ENCODE results near the gene TMEM200C.

The TMEM200C gene

DNA sequence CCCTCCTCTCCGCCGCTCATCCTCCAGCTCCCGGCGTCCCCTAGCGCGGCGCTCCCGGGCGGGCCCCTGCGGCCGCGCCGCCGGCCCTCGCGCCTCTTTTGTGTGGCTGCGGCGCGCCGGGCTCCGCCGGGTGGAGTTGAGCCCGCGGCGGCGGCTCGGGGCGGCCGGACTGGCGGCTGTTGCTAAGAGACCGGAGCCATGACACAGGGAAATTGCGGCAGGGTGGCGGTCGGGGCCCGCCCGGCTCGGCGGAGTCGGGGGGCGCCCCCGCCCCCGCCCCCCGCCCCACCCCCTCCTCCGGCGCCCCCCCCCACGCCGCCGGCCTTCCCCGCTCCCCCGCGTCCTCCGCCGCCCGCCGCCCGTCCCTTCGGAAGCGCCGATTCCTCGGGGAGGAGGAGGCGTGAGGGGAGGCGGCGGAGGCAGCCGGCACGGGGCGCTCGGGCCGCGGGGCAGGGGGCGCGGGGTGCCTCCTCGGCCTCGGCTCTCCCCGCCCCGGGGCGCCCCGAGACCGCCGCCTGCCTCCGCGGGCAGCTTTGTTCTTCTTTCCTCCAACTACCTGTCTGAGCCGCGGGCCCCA, at the start of gene TMEM200C:
Gene TMEM200C (minus strand): TSS at position 224 of the 577 bp plus-strand sequence. CDS start 3,459 bp downstream, outside the sequence.
- peak; percentile 19 for DNase-seq

DNA sequence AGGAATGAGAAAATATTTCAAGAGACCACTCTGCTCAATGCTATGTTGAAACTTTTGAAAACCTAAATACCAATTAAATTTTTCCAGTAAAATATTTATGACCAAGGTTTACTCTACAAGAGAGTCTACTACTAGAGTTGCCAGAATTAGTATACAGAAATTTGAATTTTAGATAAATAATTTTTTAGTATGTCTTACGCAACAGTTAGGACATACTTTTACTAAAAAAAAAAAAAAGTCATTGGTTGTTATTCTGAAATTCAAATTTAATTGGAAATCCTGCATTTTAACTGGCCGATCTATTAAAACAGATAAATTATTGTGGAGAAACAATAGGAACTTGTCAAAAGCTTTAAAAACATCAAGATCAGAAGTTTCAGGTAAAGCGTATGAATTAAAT, 49.1 kb upstream of the TMEM200C start:
- DNase-seq, result no peak

- DNase-seq, result peak; percentile 30
These were observed 48.2 kb upstream of the TMEM200C start for GRCh38 chr18:5943514-5943913.

- DNase-seq, result no peak
These were observed 47.3 kb upstream of the TMEM200C start for GRCh38 chr18:5942591-5942990.

GRCh38 chr18:5941890-5942289, 46.6 kb upstream of the TMEM200C start:
- DNase-seq, result no peak

DNA sequence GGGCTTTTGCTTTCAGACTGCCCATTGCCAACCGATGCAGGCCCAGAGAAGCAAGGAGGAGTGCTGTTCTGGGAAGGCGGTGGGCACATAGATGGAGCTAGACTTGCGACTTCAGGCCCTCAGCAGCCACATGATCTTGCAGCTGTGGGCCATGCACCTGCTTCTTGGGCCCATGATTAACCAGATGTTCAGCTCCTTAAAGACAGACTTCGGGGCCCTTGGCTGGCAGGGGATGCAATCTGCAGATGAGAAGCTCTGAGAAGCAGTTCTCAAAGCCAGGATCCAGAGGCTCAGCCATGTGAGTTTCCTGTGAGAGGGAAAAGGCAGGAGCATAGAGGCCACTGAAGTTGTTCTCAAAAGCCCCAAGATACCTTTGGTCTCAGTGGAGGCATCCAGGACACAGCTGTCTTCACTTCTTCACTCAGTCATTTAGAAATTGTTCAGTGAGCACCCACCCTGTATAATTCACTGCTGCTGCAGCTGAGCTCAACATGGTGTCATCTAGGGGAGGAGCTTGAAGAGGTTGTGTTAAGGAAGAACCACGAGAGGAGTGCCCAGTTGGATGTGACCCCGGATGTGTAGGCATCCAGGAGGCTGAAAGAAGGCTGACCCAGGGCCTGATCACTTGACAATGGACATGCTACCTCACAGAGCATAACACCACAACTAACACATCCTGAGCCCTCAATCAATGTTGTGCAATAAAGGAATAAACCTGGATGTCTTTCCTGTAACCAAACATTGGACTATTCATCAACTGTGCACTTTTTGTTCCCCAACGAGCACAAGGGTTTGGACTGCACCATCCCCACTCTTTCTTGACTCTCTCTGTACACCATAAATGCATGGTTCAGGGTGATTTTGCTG, 44.7 kb upstream of the TMEM200C start:
- DNase-seq, result no peak

GRCh38 chr18:5937795-5938194, 42.5 kb upstream of the TMEM200C start:
- DNase-seq, result no peak

DNA sequence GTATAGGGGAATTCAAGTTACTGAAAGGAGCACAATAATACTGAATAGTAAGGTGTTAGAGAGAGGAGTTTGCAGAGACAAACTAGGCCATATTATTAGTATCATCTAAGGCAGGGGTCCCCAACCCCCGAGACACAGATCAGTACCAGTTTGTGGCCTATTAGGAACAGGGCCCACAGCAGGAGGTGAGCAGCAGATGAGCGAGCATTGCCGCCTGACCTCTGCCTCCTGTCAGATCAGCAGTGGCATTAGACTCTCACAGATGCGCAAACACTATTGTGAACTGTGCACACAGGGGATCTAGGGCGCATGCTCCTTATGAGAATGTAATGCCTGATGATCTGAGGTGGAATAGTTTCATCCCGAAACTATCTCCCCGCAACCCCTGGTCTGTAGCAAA, 41.8 kb upstream of the TMEM200C start:
- no peak for DNase-seq

DNA sequence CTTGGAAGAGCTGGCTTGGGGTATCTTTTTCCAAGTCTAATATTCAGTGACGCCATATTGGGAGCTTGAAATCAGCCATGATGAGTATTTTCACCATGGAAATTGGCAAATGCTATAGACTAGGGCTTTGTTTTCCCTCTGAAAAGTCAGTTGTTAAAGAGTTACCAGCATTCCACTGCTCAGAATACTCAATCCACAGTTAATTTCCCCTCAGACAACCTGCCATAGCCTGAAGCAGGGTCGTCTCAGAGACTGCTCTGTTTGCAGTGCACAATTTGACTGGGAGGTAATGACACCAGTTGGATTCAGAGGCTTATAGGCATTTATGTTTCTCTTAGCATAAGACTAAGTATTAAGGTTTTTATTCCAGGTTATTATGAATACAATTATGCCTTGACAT, 35.5 kb upstream of the TMEM200C start:
- no peak for DNase-seq

GRCh38 chr18:5918205-5918858, 23.0 kb upstream of the TMEM200C start:
- DNase-seq, result no peak

GRCh38 chr18:5914951-5915350, 19.6 kb upstream of the TMEM200C start:
- DNase-seq, result no peak

GRCh38 chr18:5914016-5914415, 18.7 kb upstream of the TMEM200C start:
- DNase-seq, result no peak

- no peak for DNase-seq
These were observed 17.2 kb upstream of the TMEM200C start for GRCh38 chr18:5912566-5912965.

DNA sequence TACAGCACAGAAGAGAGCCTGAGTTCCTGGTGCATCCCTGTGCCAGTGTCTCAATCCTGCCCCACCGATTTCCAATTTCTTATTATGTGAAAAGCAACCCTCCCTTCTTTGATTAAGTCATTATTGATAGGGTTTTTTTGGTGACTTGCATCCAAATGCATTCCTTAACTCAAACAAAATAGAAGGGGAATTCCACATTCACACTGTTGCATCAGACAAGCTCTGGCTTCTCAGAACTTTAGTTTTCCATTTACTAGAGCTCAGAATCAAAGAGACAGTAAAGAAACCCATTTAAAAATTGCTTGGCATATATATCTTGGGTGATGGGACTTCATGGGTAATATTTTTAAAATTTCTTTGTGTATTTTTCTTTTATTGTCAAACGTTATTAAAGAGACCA, 13.8 kb upstream of the TMEM200C start:
- no peak for DNase-seq

DNA sequence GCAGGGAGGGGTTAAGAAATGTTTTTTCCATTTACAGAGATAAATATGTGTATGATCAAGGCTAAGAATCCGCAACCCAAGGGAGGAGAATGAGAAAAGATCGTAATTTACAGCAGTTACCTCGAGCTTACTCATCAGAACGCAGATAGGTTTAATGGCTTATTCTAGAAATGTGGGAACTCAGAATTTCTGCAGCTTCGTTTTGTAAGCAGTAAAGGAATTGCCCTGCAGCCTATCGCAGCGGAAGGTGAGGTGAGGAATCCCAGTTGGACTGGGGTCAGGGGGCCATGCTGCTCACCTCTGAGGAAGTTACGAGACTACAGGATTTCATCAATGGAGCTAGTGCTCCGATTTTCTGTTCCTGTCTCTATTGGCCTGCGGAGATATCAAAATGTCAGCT, 8.1 kb upstream of the TMEM200C start:
- no peak for DNase-seq

GRCh38 chr18:5900262-5900661, 4.9 kb upstream of the TMEM200C start:
- peak; percentile 17 for DNase-seq

DNA sequence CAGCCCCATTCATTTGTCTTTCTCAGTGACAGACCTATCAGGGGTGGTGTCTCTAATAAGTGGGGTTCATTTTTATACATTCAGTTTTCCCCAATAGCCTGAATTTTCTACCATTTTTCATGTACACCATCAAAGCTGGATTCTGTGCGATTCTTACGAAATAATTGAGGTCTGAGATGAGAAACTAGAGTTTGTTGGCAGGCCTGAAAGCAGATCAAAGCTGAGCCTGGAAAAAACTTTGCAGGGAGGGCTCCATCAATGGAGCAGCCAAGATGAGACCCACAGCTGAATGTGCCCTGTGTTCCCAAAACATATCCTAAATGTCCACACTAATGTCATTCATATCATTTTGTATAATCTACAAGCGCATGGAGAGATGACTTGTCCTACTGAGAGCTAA, 4.5 kb upstream of the TMEM200C start:
- DNase-seq, result no peak

DNA sequence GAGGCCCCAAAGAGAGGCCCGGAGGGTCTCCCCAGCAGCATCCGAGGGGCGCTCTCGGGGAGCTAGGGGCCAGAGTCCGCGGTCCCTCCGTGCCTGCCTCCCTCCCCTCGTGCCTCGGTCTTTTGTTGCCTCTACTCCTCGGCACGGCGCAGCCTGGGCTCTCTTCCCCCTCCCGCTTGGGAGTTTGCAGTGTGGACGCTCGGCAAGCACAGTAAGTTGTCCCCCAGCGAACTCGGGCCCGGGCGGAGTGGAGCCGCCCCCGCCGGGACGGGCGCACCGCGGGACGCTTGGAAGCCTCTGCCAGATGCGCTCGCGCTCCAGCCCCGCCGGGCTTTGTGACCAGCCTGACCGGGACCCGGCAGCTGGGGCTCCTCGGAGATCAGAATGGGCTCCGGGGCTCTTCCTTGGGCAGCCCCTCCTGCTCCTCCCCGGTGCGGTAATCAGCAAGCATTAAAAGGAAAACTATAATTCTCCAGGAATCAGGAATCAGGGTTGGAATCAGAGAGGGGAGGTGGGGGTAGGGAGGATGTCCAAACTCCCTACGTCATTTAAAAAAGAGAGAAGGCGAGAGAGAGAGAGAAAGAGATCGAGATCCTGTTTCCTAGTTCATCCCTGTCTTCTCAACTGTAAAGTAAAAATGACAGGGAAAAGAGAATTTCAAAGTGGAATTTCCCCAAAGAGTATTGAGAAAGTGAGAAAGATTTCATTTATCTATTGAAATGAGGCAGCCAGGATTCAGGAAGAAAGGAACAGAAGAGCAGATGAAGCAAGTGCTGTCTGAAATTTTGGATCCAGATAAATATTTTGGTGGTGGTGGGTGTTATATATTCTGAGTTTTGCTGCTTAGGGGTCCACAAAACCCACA, 786 bp upstream of the TMEM200C start:
- no peak for DNase-seq

- no peak for DNase-seq
These were observed 567 bp downstream of the TMEM200C start for GRCh38 chr18:5894611-5895298.

GRCh38 chr18:5893956-5894610, 1.2 kb downstream of the TMEM200C start:
- DNase-seq, result no peak

GRCh38 chr18:5892823-5893431, 2.4 kb downstream of the TMEM200C start:
- no peak for DNase-seq

All from fibroblast of skin of right quadriceps (primary cell).